ENCODE data around the gene GLE1. TPM values are rescaled to one million over a fixed set of nuclear protein-coding genes. Genes with fewer than 3 reads are reported as not detected.

GLE1 gene
- total and polyA plus RNA-seq, 12 donors = 10.5 to 24.5 (median 19.4) TPM

DNA sequence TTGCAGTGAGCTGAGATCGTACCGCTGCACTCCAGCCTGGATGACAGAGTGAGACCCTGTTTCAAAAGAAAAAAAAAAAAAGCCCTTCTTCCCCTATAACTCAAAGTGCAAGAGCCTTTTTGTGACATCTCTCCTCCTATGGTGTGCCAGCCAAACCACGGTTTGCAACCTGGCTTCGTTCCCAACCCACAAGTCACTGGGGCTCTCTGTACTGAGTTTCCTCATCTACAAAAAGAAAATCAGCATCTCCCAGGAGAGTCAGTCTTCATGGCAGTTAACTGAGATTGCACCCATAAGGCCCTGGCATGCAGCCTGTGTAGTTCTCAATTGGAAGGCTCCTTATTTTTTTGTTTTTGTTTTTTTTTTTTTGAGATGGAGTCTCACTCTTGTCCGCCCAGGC, 34.0 kb upstream of the GLE1 start:
- DNase-seq = no peak
- Histone ChIP-seq H3K9me3 (no peaks in the 10 kb centered on the region), H3K27ac (no peak overlapping the region), H3K36me3 (peaks cover 0 to 90% (median 5%) of the 10 kb centered on the region in 9 donors), H3K4me3 (no peak overlapping the region), H3K4me1 (peaks cover 0 to 3% (median 0%) of the 10 kb centered on the region in 9 donors), H3K27me3 (no peaks in the 10 kb centered on the region)
- intact Hi-C loops (cut with DNase I) = loop anchor here in 1 of 10 donors (10.0 kb wide), 1 partner anchor 54 kb away; no protein-coding TSS in a partner anchor
- peak in 1 of 8 donors; percentile 35 for ATAC-seq
- TF ChIP-seq, protein P1, sequence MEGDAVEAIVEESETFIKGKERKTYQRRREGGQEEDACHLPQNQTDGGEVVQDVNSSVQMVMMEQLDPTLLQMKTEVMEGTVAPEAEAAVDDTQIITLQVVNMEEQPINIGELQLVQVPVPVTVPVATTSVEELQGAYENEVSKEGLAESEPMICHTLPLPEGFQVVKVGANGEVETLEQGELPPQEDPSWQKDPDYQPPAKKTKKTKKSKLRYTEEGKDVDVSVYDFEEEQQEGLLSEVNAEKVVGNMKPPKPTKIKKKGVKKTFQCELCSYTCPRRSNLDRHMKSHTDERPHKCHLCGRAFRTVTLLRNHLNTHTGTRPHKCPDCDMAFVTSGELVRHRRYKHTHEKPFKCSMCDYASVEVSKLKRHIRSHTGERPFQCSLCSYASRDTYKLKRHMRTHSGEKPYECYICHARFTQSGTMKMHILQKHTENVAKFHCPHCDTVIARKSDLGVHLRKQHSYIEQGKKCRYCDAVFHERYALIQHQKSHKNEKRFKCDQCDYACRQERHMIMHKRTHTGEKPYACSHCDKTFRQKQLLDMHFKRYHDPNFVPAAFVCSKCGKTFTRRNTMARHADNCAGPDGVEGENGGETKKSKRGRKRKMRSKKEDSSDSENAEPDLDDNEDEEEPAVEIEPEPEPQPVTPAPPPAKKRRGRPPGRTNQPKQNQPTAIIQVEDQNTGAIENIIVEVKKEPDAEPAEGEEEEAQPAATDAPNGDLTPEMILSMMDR (IDR thresholded peaks at IDR 0.05) = no peak
- WGBS, 2 donors = 71 to 82% methylated on average over 5 of the region's 5 CpGs

DNA sequence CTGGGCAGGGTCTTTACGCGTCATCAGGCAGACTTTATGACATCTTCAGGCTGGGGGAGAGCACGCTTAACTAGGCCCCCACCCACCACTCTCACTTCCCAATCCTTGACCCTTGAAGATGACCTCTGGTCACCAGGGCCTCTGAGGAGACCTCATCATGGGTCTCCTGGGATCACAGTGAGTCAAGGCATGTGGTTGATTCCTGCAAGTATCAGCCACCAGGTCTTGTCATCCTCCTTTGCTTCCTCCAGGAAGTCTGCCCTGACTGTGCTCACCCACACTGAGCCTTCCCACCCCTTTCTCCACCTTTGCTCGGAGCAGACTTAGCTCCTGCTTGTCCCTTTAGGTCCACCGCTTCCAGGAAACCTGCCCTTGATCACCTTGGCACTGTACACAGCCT, 31.4 kb upstream of the GLE1 start:
- Histone ChIP-seq H3K36me3 (peaks cover 0 to 92% (median 7%) of the 10 kb centered on the region in 9 donors), H3K9me3 (no peaks in the 10 kb centered on the region), H3K4me1 (peaks cover 0 to 3% (median 0%) of the 10 kb centered on the region in 9 donors), H3K4me3 (no peak overlapping the region), H3K27ac (no peak overlapping the region), H3K27me3 (no peaks in the 10 kb centered on the region)
- WGBS, 2 donors = 93 to 96% methylated on average over 5 of the region's 5 CpGs
- DNase-seq (no peak), ATAC-seq (peak in 1 of 8 donors; percentile 14)
- TF ChIP-seq, protein P1 (IDR thresholded peaks at IDR 0.05) = no peak
- intact Hi-C loops (cut with DNase I) = loop anchor here in 1 of 10 donors (10.0 kb wide), 1 partner anchor 52 kb away; no protein-coding TSS in a partner anchor

DNA sequence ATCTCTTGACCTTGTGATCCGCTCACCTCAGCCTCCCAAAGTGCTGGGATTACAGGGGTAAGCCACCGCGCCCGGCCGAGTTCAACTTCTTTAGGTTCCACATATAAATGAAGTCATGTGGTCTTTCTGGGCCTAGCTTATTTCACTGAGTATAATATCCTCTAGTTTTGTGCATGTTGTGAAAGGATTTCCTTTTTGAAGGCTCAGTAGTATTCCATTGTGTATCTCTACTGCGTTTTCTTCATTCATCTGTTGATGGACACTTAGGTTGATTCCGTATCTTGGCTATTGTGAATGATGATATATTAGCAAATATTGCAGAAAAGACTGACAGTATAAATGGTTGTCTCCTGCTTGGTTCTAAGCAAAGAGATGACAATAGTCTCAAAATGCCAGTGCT, 28.7 kb upstream of the GLE1 start:
- ATAC-seq (no peak), DNase-seq (no peak)
- 99% methylated on average over 7 of the region's 7 CpGs for WGBS, 2 donors
- Histone ChIP-seq H3K36me3 (peaks cover 0 to 97% (median 14%) of the 10 kb centered on the region in 9 donors), H3K4me3 (no peak overlapping the region), H3K9me3 (no peaks in the 10 kb centered on the region), H3K27ac (no peak overlapping the region), H3K27me3 (no peaks in the 10 kb centered on the region), H3K4me1 (no peaks in the 10 kb centered on the region)
- TF ChIP-seq, protein P1 (IDR thresholded peaks at IDR 0.05) = no peak
- intact Hi-C loops (cut with DNase I) = loop anchor here in 1 of 10 donors (10.0 kb wide), 1 partner anchor 49 kb away; no protein-coding TSS in a partner anchor

DNA sequence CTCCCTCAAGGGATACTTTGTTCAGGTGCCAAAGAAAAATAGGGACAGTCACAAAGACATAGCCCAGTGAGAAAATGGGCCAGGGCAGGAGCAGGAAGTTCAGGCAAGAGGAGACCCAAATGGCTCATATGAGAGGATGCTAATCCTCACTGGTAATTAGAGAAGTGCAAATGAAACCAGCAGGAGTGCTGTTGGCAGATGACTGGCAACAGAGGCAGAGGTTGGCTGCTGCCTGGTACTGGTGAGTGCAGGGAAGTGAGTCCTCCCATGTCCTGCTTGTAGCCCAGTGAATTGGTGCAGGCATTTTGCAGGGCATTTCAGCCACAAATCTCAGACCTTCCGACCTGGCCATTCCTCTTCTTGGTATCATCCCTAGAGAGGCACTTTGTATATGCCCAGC, 25.3 kb upstream of the GLE1 start:
- WGBS, 2 donors = 82 to 89% methylated on average over 1 of the region's 1 CpG
- Histone ChIP-seq H3K4me1 (no peaks in the 10 kb centered on the region), H3K27me3 (no peaks in the 10 kb centered on the region), H3K4me3 (no peak overlapping the region), H3K9me3 (no peaks in the 10 kb centered on the region), H3K27ac (no peak overlapping the region), H3K36me3 (peaks cover 0 to 100% (median 37%) of the 10 kb centered on the region in 9 donors)
- no peak for DNase-seq
- intact Hi-C loops (cut with DNase I) = loop anchor here in 1 of 10 donors (10.0 kb wide), 1 partner anchor 46 kb away; no protein-coding TSS in a partner anchor
- TF ChIP-seq, protein P1 (IDR thresholded peaks at IDR 0.05) = no peak
- ATAC-seq = peak in 2 of 8 donors; percentile 39 to 45

Measured in heart right ventricle (tissue), 16 donors.